Endodermal cell (in vitro differentiated cells): ENCODE results near the gene MEGF8. TPM values are rescaled to one million over a fixed set of nuclear protein-coding genes. Genes with fewer than 3 reads are reported as not detected.
A peak's percentile ranks its signal among the peaks of the same experiment; 100 is the strongest.

Experiments
- DNase-seq: peaks from one replicate; pipeline ENCODE4 v3.0.0-alpha.2; 2017
- H3K27ac ChIP-seq: 2 replicates; pipeline ENCODE4 v1.5.1; 2013; ENCODE audit warnings: mild to moderate bottlenecking, low read depth, low read length, moderate library complexity
- H3K27me3 ChIP-seq: 2 replicates; pipeline ENCODE4 v1.6.1; 2013; ENCODE audit warnings: mild to moderate bottlenecking, low read length, moderate library complexity; ENCODE audit not compliant: insufficient read depth, control insufficient read depth, poor library complexity, severe bottlenecking
- H3K36me3 ChIP-seq: 2 replicates; pipeline ENCODE4 v1.7.0; 2013; ENCODE audit warnings: mild to moderate bottlenecking, low read length, moderate library complexity; ENCODE audit not compliant: control insufficient read depth, insufficient read depth
- H3K4me1 ChIP-seq: one replicate; pipeline ENCODE4 v1.7.0; 2013; ENCODE audit warnings: low read length; ENCODE audit not compliant: control insufficient read depth, insufficient read depth
- H3K4me3 ChIP-seq: 2 replicates; pipeline ENCODE4 v1.5.1; 2013; ENCODE audit warnings: mild to moderate bottlenecking, low read length, moderate library complexity
- H3K9ac ChIP-seq: 2 replicates; pipeline ENCODE4 v1.6.1; 2013; ENCODE audit warnings: mild to moderate bottlenecking, low read length, moderate library complexity; ENCODE audit not compliant: poor library complexity, severe bottlenecking; ENCODE audit errors: extremely low read depth
- H3K9me3 ChIP-seq: 2 replicates; pipeline ENCODE4 v1.6.1; 2013; ENCODE audit warnings: mild to moderate bottlenecking, low read length, moderate library complexity; ENCODE audit not compliant: control insufficient read depth
- H3K27ac Mint-ChIP-seq: 2 replicates; pipeline ENCODE4 v1.8.0; 2020; ENCODE audit warnings: mixed read lengths
- H3K27me3 Mint-ChIP-seq: 2 replicates; pipeline ENCODE4 v1.8.0; 2021; ENCODE audit warnings: mild to moderate bottlenecking, mixed read lengths; ENCODE audit not compliant: insufficient read depth
- H3K36me3 Mint-ChIP-seq: 2 replicates; pipeline ENCODE4 v1.8.0; 2020; ENCODE audit warnings: low read depth, mixed read lengths
- H3K4me1 Mint-ChIP-seq: 2 replicates; pipeline ENCODE4 v1.8.0; 2020; ENCODE audit warnings: mixed read lengths
- H3K4me3 Mint-ChIP-seq: 2 replicates; pipeline ENCODE4 v1.8.0; 2020; ENCODE audit warnings: mild to moderate bottlenecking, moderate library complexity, mixed read lengths
- H3K9me3 Mint-ChIP-seq: 2 replicates; pipeline ENCODE4 v1.8.0; 2020; ENCODE audit warnings: mild to moderate bottlenecking, mixed read lengths
- CTCF ChIP-seq: fragments of 200-600 bp; sonication (generic); conservative IDR thresholded peaks from 2 replicates; pipeline ENCODE4 v1.5.0; 2021; ENCODE audit warnings: antibody characterized with exemption, mild to moderate bottlenecking
- WGBS, 2 experiments: methylation state at CpG; one replicate each; pipeline versions ENCODE4 v1.1.5 to v1.1.7; 2013; ENCODE audit warnings: missing lambda C conversion rate in 2 of 2, mixed read lengths in 1 of 2; ENCODE audit not compliant: insufficient coverage in 1 of 2, insufficient read length in 1 of 2; 5-methylcytosine and 5-hydroxymethylcytosine counted together
- total RNA-seq, 2 donors: library from RNA; stranded (reverse); fragmentation: NEBNext Ultra II Directional in 1 of 2; extraction: Animal tissue kit (Norgen Biotek cat#: 25700) in 1 of 2; gene quantifications; 2 replicates in 1 of 2; 3 replicates in 1 of 2; pipeline ENCODE4 v1.2.1, GENCODE V29; 2021

The MEGF8 gene
- total RNA-seq, 2 donors from 2014 or later: 48.0 to 51.4 TPM

- no peaks in the 10 kb centered on the region for H3K27me3 ChIP-seq
- H3K9me3 ChIP-seq: no peaks in the 10 kb centered on the region
- H3K27ac ChIP-seq: no peak overlapping the region
- Mint-ChIP-seq H3K27me3 (no peaks in the 10 kb centered on the region), H3K9me3 (no peaks in the 10 kb centered on the region), H3K36me3 (peaks cover 42% of the 10 kb centered on the region), H3K4me3 (no peak overlapping the region), H3K4me1 (peaks cover 2% of the 10 kb centered on the region), H3K27ac (peak overlapping the region; percentile 55)
- no peak overlapping the region for H3K4me3 ChIP-seq
- no peaks in the 10 kb centered on the region for H3K4me1 ChIP-seq
- H3K9ac ChIP-seq: no peak overlapping the region
- peaks cover 73% of the 10 kb centered on the region for H3K36me3 ChIP-seq
- peak; percentile 79 for DNase-seq
- WGBS, 2 experiments: 84 to 86% methylated on average over 4 to 9 of the region's 9 CpGs
- no peak for TF ChIP-seq CTCF
These were observed 34.0 kb upstream of the MEGF8 start for GRCh38 chr19:42291435-42291810.

- WGBS, 2 experiments: 95 to 98% methylated on average over 14 to 27 of the region's 27 CpGs
- H3K27ac Mint-ChIP-seq: peak overlapping the region; percentile 55
- Histone ChIP-seq H3K4me3 (no peak overlapping the region), H3K9ac (no peak overlapping the region), H3K27me3 (no peaks in the 10 kb centered on the region), H3K9me3 (no peaks in the 10 kb centered on the region), H3K27ac (no peak overlapping the region), H3K4me1 (no peaks in the 10 kb centered on the region), H3K36me3 (peaks cover 77% of the 10 kb centered on the region)
- peaks cover 2% of the 10 kb centered on the region for H3K4me1 Mint-ChIP-seq
- peaks cover 45% of the 10 kb centered on the region for H3K36me3 Mint-ChIP-seq
- no peak for DNase-seq
- no peak for TF ChIP-seq CTCF
- no peaks in the 10 kb centered on the region for H3K27me3 Mint-ChIP-seq
- H3K4me3 Mint-ChIP-seq: no peak overlapping the region
- H3K9me3 Mint-ChIP-seq: no peaks in the 10 kb centered on the region
These were observed 33.1 kb upstream of the MEGF8 start for GRCh38 chr19:42292042-42292960.

GRCh38 chr19:42292963-42293362 is 32.5 kb upstream of the MEGF8 start:
- H3K4me1 Mint-ChIP-seq: peaks cover 2% of the 10 kb centered on the region
- 79 to 94% methylated on average over 5 to 14 of the region's 14 CpGs for WGBS, 2 experiments
- Histone ChIP-seq H3K9ac (no peak overlapping the region), H3K27me3 (no peaks in the 10 kb centered on the region), H3K9me3 (no peaks in the 10 kb centered on the region), H3K4me3 (no peak overlapping the region), H3K27ac (no peak overlapping the region), H3K36me3 (peaks cover 73% of the 10 kb centered on the region), H3K4me1 (no peaks in the 10 kb centered on the region)
- peaks cover 43% of the 10 kb centered on the region for H3K36me3 Mint-ChIP-seq
- no peak overlapping the region for H3K4me3 Mint-ChIP-seq
- H3K27ac Mint-ChIP-seq: no peak overlapping the region
- no peaks in the 10 kb centered on the region for H3K27me3 Mint-ChIP-seq
- no peak for DNase-seq
- H3K9me3 Mint-ChIP-seq: no peaks in the 10 kb centered on the region
- TF ChIP-seq CTCF: no peak
